SHP77 (cell line): ENCODE data around the gene TAF6.
A peak's percentile ranks its signal among the peaks of the same experiment; 100 is the strongest.

Source experiments
- DNase-seq, 2 experiments: peaks; one replicate each; lab custom pipeline; 2025; lab: John Stamatoyannopoulos, UW

Gene TAF6

GRCh38 chr7:100122067-100122466, 2.9 kb upstream of the TAF6 start:
- peak; percentile 92 to 93 for DNase-seq

- no peak for DNase-seq
Observed at GRCh38 chr7:100120733-100121036, 1.5 kb upstream of the TAF6 start.

DNA sequence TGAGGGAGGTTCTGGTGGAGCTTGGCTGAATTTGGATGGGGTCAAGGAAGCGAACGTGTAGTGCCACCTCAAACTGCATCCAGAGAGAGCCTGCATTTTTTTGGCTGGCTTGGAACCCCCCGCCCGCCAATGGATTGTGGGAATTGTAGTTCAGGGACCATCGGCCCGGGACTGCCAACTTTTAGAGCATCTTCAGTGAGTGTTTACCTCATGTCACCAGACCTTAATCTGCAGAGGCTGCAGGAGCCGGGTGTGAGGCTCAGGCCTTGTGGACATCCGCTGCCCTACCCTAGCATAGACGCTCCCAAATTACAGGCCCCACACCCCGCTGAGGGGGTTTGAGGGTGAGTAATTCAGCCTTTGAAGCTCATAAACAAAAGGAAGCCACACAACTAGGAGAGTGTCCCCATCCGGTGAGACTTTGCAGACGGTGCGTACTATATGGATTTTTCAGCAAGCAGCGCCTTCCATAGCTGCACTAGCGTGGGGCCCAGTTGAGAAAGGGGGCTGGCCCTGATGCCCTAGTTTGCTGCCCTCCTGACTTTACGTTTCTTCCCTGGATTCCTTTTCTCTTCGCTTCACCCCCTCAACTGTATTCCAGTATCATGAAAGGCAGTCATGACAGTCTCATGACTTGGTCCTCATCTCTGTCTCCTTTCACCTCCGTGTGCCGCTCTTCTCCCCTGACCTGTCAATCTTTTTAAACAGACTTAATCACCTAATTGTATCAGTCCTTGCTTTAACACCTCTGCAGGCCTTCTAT, 993 bp upstream of the TAF6 start:
- DNase-seq = peak; percentile 35 to 56

- DNase-seq = no peak
Observed at GRCh38 chr7:100118388-100119071, 628 bp downstream of the TAF6 start.

GRCh38 chr7:100115026-100115425, 4.1 kb downstream of the TAF6 start:
- DNase-seq = no peak

DNA sequence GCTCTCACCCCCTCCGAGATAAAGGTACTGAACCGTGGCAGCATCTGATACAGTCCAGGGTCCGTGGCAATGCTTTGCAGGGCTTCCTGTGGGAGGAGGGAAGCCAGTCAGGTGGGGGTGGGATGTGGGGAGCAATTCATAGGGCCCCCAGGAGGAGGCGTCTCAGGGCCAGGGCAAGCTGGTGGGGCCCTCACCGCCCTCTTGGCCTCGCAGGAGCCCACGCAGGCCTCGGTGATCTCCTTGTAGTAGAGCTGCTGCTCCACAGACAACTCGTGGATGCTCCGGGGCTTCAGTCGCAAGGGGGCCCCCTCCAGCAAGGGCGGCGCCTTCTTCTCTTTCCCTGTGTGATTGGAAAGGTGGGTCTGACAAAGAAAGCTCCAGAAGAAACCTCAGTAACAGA, 7.2 kb downstream of the TAF6 start:
- DNase-seq = no peak

DNA sequence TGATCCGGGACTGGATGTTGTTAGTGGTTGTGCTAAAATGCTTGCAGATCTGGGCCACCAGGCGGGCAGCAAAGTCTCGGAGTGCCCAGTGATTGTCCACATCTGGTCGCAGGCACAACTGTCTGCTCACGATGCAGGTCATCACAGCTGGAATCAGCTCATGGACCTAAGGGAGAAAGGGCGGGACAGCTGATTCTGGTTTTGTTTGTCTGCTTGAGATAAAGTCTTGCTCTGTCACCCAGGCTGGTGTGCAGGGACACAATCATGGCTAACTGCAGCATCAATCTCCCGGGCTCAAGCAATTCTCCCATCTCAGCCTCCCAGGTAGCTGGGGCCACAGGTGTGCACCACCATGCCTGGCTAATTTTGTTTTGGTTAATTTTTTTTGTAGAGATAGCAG, 8.0 kb downstream of the TAF6 start:
- DNase-seq = no peak

DNA sequence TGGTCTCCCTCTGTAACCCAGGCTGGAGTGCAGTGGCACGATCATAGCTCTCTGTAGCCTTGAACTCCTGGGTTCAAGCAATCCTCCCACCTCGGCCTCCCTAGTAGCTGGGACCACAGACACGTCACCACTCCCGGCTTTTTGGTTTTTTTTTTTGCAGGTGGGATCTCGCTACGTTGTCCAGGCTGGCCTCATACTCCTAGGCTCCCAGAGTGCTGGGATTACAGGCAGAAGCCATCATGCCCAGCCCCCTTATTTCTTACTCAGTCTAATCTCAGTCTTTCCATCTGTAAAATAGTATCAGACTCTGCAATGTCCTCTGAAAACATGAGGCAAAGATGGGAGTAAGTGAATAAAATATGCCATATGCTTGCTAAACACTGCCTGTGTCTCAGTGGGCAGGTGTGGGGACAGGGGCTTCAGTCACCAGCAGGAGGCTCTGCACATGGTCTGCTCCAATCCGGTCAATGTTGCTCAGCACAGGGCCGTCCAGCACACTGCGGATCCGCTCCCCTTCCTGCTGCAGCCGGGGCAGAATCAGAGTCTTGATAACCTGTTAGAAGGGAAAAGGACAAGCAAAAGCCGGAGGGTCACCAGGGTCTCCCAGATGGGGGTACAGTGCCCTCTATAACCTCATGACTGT, 9.5 kb downstream of the TAF6 start:
- DNase-seq = no peak

GRCh38 chr7:100107890-100108289, 11.3 kb downstream of the TAF6 start:
- no peak for DNase-seq

GRCh38 chr7:100107125-100107737, 11.9 kb downstream of the TAF6 start:
- no peak for DNase-seq

DNA sequence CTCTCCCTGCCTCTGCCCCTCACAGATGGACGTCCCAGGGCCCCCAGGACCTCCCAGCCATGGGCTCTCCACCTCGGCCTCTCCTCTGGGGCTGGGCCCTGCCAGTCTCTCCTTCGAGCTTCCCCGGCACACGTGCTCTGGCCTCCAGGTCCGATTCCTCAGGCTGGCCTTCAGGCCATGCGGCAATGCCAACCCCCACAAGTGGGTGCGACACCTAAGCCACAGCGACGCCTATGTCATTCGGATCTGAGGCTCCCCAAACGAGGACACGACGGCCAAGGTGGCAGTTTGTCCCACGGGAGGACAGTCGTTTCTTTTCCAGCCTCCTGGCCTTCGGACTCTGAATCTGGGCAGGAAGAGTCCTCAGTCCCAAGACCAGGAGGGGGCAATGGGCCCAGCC, 12.5 kb downstream of the TAF6 start:
- DNase-seq = no peak

GRCh38 chr7:100105534-100105933, 13.6 kb downstream of the TAF6 start:
- DNase-seq = no peak

DNA sequence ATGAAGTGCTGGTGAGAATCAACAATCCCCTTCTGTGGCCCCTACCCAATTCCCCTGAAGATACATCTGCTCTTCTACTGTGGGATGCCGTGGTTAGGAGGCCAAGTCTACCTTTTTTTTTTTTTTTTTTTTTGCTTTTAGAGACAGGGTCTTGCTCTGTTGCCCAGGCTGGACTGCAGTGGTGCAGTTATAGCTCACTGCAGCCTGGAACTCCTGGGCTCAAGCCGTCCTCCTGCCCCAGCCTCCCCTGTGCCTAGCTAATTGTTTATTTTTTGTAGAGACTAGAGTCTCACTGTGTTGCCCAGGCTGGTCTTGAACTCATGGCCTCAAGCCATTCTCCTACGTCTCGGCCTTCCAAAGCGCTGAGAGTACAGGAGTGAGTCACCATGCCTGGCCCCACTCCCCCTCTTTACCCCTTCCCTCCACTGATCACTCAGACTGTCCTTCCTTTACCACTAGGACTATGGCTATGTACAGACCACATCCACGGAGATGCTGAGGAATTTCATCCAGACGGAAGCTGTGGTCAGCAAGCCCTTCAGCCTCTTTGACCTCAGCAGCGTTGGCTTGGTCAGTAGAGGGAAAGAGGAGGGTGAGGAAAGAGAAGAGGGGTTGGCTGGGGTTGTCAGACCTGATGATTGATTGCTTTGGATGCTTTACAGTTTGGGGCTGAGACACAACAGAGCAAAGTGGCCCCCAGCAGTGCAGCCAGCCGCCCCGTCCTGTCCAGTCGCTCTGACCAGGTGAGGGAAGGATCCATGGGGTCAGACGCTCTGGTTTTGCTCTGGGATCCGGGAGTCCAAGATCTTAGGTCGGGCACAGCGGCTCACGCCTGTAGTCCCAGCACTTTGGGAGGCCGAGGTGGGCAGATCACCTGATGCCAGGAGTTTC, 16.0 kb downstream of the TAF6 start:
- DNase-seq = no peak

- peak; percentile 93 to 95 for DNase-seq
Observed at GRCh38 chr7:100101016-100101862, 17.9 kb downstream of the TAF6 start, which contains the start of the genes AP4M1 and MCM7. AP4M1 (plus strand) TSS chr7:100101643; CDS start chr7:100101715, 72 bp downstream. MCM7 (minus strand) TSS chr7:100101397; CDS start chr7:100101294, 103 bp downstream.

GRCh38 chr7:100100420-100101015, 18.6 kb downstream of the TAF6 start:
- peak; percentile 84 to 89 for DNase-seq

- DNase-seq = no peak
Observed at GRCh38 chr7:100099452-100099851, 19.7 kb downstream of the TAF6 start.

GRCh38 chr7:100098913-100099312, 20.2 kb downstream of the TAF6 start:
- DNase-seq = no peak

DNA sequence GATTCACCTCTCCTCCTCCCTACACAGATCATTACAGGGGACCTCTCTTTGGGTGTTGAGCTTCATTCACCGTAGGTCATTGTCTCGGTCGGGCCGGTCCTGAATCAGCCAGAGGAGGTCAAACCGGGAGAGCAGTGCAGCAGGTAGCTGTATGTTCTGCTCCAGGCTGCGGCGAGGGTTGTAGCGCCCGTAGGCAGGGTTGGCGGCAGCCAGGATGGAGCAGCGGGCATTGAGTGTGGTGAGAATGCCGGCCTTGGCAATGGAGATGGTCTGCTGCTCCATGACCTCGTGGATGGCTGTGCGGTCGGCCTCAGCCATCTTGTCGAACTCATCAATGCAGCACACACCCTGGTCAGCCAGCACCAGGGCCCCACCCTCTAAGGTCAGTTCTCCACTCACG, 23.5 kb downstream of the TAF6 start:
- DNase-seq = no peak

- DNase-seq = no peak
Observed at GRCh38 chr7:100095289-100095688, 23.9 kb downstream of the TAF6 start.

- DNase-seq = no peak
Observed at GRCh38 chr7:100093925-100094486, 25.2 kb downstream of the TAF6 start.
